ENCODE results near the gene COL16A1. TPM values are rescaled to one million over a fixed set of nuclear protein-coding genes. Genes with fewer than 3 reads are reported as not detected.

The COL16A1 gene
- total RNA-seq (100 to 1,000 TPM in 5 of 7 donors, 10 to 100 TPM in 2; 64.4 to 237 (median 157) TPM), polyA plus RNA-seq (100 to 1,000 TPM in 1 of 2 donors, 10 to 100 TPM in 1; 19.8 to 194 TPM)
- long read RNA-seq, donor 1, full-length matches to known transcripts: 1 of 88 reads
- long read RNA-seq, donor 1, partial matches to known transcripts: 57 of 88 reads
- long read RNA-seq, donor 1, other reads (novel, unspliced or antisense): 30 of 88 reads
- long read RNA-seq, donor 2, full-length matches to known transcripts: 2 of 2 reads
- long read RNA-seq, donor 2, partial matches to known transcripts: 0 of 2 reads
- long read RNA-seq, donor 2, other reads (novel, unspliced or antisense): 0 of 2 reads
- long read RNA-seq, donor 3, full-length matches to known transcripts: 55 of 245 reads
- long read RNA-seq, donor 3, partial matches to known transcripts: 80 of 245 reads
- long read RNA-seq, donor 3, other reads (novel, unspliced or antisense): 110 of 245 reads

DNA sequence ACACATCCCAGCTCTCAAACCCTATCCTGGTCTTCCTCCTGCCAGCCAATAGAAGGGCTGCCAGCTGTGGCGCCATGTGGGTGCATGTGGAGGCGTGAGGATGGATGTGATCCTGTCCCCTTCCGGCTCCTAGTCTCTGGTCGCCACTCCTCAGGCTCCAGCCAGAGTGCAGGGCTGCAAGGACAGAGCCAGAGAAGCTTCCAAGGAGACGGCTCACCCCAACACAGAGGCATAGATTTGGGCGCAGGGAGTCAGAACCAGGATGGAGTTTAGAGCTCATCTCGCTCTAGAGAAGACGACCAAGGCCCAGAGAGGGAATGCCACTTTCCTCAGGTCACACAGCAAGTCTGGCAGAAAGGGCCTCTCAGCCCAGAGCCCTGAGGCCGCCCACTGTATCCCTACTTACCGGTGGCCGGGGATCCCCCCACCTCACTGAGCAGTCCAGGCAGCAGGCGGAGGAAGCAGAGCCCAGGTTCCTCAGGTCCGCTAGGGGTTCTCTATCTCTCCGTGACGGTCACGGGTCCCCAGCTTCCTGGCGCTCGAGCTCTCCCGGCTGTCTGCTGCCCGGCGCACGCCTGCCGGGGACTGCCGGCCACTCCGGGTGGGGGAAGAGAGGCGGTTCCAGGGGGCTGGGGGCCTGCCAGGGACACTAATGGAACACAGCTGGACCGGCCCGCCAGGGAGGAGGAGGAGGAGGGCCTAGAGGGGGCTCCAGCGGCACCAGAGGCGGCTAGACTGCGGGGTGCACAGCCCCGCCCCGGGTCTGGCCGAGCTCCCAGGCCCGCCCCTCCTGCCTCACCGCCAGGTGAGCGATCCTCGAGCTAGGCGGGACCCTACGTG is at the start of gene COL16A1:
Gene COL16A1 (minus strand): TSS at position 587 of the 840 bp plus-strand sequence. CDS start 1,824 bp downstream, outside the sequence.
- Histone ChIP-seq H3K4me1 (ENCODE audit: insufficient read depth) (peaks cover 38% of the 10 kb centered on the region), H3K27ac (peak within 1 kb of the TSS; percentile 89), H3K4me3 (peak within 1 kb of the TSS; percentile 44), H3K27me3 (no peaks in the 10 kb centered on the region), H3K9me3 (no peaks in the 10 kb centered on the region), H3K36me3 (no peaks in the 10 kb centered on the region)
- WGBS, 3 donors: 1 to 5% (median 5%) methylated on average over 35 to 40 of the region's 40 CpGs
- peak; percentile 91 to 93 (median 92) for DNase-seq
- peak; percentile 57 for TF ChIP-seq POLR2A (IDR thresholded peaks at IDR 0.05)
- no peak for TF ChIP-seq EP300 (IDR thresholded peaks at IDR 0.05)
- TF ChIP-seq, protein P1, sequence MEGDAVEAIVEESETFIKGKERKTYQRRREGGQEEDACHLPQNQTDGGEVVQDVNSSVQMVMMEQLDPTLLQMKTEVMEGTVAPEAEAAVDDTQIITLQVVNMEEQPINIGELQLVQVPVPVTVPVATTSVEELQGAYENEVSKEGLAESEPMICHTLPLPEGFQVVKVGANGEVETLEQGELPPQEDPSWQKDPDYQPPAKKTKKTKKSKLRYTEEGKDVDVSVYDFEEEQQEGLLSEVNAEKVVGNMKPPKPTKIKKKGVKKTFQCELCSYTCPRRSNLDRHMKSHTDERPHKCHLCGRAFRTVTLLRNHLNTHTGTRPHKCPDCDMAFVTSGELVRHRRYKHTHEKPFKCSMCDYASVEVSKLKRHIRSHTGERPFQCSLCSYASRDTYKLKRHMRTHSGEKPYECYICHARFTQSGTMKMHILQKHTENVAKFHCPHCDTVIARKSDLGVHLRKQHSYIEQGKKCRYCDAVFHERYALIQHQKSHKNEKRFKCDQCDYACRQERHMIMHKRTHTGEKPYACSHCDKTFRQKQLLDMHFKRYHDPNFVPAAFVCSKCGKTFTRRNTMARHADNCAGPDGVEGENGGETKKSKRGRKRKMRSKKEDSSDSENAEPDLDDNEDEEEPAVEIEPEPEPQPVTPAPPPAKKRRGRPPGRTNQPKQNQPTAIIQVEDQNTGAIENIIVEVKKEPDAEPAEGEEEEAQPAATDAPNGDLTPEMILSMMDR (IDR thresholded peaks at IDR 0.05): peak in 1 of 3 donors; percentile 21
- intact Hi-C loops (cut with DNase I): loop anchor here in 2 of 4 donors (2.0 to 5.0 kb wide), 2 partner anchors 37 to 41 kb away; no protein-coding TSS in a partner anchor

DNA sequence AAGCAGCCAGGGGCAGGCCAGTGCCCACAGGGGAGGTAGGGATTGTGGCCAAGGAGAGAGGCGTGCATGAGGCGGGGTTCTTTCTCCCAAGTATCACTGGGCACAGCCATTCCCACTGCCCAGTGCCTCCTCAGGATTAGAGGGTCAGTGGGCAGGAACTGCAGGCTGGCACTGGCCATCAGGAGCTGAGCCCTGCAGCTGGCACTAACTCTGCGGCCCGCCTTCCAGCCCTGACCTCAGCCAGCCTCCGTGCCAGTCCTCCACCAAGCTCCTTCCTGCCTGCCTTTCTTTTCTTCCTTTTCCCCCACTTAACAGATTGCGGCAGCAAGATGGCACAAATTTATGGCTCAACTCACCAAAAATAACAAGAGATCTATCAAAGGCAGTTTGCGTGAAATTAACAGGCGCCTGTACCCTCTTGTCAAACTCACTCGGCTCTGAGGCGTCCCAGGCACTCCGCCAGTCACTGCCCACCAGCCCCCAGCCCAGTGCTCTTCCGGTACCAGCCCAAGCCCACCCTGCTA is 49.2 kb upstream of the COL16A1 start:
- Histone ChIP-seq H3K4me3 (no peak overlapping the region), H3K27ac (no peak overlapping the region), H3K36me3 (no peaks in the 10 kb centered on the region), H3K9me3 (no peaks in the 10 kb centered on the region), H3K27me3 (no peaks in the 10 kb centered on the region), H3K4me1 (ENCODE audit: insufficient read depth) (peaks cover 6% of the 10 kb centered on the region)
- 88 to 91% (median 89%) methylated on average over 12 of the region's 12 CpGs for WGBS, 3 donors
- DNase-seq: no peak
- TF ChIP-seq EP300 (IDR thresholded peaks at IDR 0.05): no peak
- intact Hi-C loops (cut with DNase I): no loop called here

DNA sequence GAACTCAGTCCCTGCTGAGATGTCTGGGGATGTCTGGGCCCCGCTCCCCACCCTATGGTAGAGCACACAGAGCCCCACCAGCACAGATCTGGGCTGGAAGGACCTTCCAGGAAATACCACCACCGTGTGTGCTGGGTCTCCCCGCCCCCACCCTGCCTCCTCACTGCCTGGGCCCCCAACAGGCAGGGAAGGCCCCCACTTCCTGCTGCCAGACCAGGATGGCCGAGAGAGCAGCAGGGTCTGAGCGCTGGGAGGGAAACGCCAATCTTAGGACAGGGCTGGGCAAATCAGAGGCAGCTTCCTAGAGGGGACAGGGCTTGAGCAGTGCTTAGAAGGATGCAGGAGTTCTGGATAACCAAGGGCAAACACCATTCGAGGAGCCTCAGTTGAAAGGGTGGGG is 48.4 kb upstream of the COL16A1 start:
- H3K4me1 ChIP-seq (ENCODE audit: insufficient read depth): peaks cover 6% of the 10 kb centered on the region
- no peaks in the 10 kb centered on the region for H3K27me3 ChIP-seq
- H3K36me3 ChIP-seq: no peaks in the 10 kb centered on the region
- WGBS, 3 donors: 59 to 69% (median 66%) methylated on average over 7 of the region's 7 CpGs
- no peak overlapping the region for H3K4me3 ChIP-seq
- no peaks in the 10 kb centered on the region for H3K9me3 ChIP-seq
- TF ChIP-seq, protein P1 (IDR thresholded peaks at IDR 0.05): no peak
- TF ChIP-seq EP300 (IDR thresholded peaks at IDR 0.05): no peak
- no peak for TF ChIP-seq POLR2A (IDR thresholded peaks at IDR 0.05)
- intact Hi-C loops (cut with DNase I): no loop called here
- no peak overlapping the region for H3K27ac ChIP-seq
- no peak for DNase-seq

DNA sequence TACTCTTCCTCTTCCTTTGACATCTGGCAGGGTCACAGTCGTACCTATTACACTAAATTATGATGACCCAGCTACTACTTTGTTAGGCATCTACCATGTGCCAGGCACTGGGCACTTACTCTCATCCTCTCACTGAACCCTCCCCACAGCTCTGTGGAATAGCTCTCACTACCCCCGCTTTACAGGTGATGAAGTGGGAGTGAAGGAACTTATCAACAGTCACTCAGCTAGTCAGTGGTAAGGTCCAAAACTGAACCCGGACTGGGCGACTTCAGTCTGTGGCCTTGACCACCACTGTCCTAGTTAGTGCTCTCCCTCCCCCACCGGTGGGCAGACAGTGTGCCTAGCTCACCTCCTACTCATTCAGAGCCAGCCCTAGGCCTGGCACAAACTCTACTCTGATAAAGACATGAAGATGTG is 48.0 kb upstream of the COL16A1 start:
- Histone ChIP-seq H3K4me3 (no peak overlapping the region), H3K27me3 (no peaks in the 10 kb centered on the region), H3K27ac (no peak overlapping the region), H3K36me3 (no peaks in the 10 kb centered on the region), H3K4me1 (ENCODE audit: insufficient read depth) (peaks cover 6% of the 10 kb centered on the region), H3K9me3 (no peaks in the 10 kb centered on the region)
- TF ChIP-seq, protein P1 (IDR thresholded peaks at IDR 0.05): no peak
- TF ChIP-seq POLR2A (IDR thresholded peaks at IDR 0.05) (no peak), EP300 (IDR thresholded peaks at IDR 0.05) (no peak)
- intact Hi-C loops (cut with DNase I): no loop called here
- no peak for DNase-seq
- WGBS, 3 donors: 54 to 66% (median 65%) methylated on average over 5 of the region's 5 CpGs

Measured in ovary (tissue), 10 donors.